Measurements from ENCODE around the gene SERPINE2. TPM values are rescaled to one million over a fixed set of nuclear protein-coding genes. Genes with fewer than 3 reads are reported as not detected.
A peak's percentile ranks its signal among the peaks of the same experiment; 100 is the strongest.

Gene SERPINE2
- total RNA-seq, 1 donor from 2014 or later = 95.3 TPM

- DNase-seq (ENCODE audit: low read depth) (peak; percentile 94), FAIRE-seq (peak; percentile 88)
- Histone ChIP-seq H3K27me3 (ENCODE audit: control insufficient read depth, insufficient read depth, low read length) (no peaks in the 10 kb centered on the region), H3K4me3 (ENCODE audit: low read depth, low read length) (no peak overlapping the region), H3K36me3 (ENCODE audit: control insufficient read depth, insufficient read depth, low read length) (no peaks in the 10 kb centered on the region)
- TF ChIP-seq, protein P1, sequence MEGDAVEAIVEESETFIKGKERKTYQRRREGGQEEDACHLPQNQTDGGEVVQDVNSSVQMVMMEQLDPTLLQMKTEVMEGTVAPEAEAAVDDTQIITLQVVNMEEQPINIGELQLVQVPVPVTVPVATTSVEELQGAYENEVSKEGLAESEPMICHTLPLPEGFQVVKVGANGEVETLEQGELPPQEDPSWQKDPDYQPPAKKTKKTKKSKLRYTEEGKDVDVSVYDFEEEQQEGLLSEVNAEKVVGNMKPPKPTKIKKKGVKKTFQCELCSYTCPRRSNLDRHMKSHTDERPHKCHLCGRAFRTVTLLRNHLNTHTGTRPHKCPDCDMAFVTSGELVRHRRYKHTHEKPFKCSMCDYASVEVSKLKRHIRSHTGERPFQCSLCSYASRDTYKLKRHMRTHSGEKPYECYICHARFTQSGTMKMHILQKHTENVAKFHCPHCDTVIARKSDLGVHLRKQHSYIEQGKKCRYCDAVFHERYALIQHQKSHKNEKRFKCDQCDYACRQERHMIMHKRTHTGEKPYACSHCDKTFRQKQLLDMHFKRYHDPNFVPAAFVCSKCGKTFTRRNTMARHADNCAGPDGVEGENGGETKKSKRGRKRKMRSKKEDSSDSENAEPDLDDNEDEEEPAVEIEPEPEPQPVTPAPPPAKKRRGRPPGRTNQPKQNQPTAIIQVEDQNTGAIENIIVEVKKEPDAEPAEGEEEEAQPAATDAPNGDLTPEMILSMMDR (IDR thresholded peaks at IDR 0.05; ENCODE audit: insufficient read depth, low read length, severe bottlenecking) = no peak
Measured at GRCh38 chr2:224023188-224023587, 15.9 kb downstream of the SERPINE2 start.

DNA sequence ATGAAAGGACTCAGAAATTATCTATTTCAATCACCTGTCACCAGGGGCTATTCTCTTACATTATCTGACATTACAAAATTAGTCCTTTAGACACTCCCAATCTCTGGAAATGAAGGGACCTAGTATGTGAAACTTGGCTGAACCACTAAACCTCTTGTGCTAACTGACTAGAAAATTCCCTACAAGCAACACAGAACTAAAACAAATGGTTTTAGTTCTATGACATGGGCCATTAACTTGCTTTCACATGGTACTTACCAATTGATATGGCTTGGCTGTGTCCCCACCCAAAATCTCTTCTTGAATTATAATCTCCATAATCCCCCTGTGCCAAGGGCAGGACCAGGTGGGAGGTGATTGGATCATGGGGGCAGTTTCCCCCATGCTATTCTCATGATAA, 16.6 kb downstream of the SERPINE2 start:
- Histone ChIP-seq H3K36me3 (ENCODE audit: control insufficient read depth, insufficient read depth, low read length) (no peaks in the 10 kb centered on the region), H3K4me3 (ENCODE audit: low read depth, low read length) (no peak overlapping the region), H3K27me3 (ENCODE audit: control insufficient read depth, insufficient read depth, low read length) (no peaks in the 10 kb centered on the region)
- TF ChIP-seq, protein P1 (IDR thresholded peaks at IDR 0.05; ENCODE audit: insufficient read depth, low read length, severe bottlenecking) = no peak
- FAIRE-seq (no peak), DNase-seq (ENCODE audit: low read depth) (no peak)

- TF ChIP-seq, protein P1 (IDR thresholded peaks at IDR 0.05; ENCODE audit: insufficient read depth, low read length, severe bottlenecking) = no peak
- FAIRE-seq = no peak
- no peak overlapping the region for H3K4me3 ChIP-seq (ENCODE audit: low read depth, low read length)
Measured at GRCh38 chr2:224020523-224020922, 18.6 kb downstream of the SERPINE2 start.

DNA sequence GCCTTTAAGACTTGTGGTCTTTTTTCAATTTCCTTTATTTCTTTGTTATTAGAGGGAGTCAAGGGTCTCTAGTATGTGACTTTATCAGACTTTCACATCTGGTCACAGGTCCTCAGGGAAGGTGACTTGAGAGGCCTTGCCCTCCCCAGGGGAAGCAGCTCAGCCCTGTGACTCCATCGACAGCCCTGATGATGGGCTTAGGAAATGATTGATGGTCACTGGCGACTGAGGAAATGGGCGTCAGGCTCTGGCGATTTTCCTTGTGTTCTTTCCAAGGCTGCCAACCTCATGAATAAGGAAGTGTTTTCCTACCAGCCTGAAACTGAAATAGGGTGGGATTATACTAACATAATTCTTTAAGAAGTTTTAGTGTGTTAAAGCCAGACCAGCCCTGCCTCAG, 21.1 kb downstream of the SERPINE2 start:
- DNase-seq (ENCODE audit: low read depth) (no peak), FAIRE-seq (no peak)
- TF ChIP-seq, protein P1 (IDR thresholded peaks at IDR 0.05; ENCODE audit: insufficient read depth, low read length, severe bottlenecking) = no peak
- Histone ChIP-seq H3K27me3 (ENCODE audit: control insufficient read depth, insufficient read depth, low read length) (no peaks in the 10 kb centered on the region), H3K36me3 (ENCODE audit: control insufficient read depth, insufficient read depth, low read length) (no peaks in the 10 kb centered on the region), H3K4me3 (ENCODE audit: low read depth, low read length) (no peak overlapping the region)

More at GRCh38 chr2:224020523-224020922, 18.6 kb downstream of the SERPINE2 start:
- H3K36me3 ChIP-seq (ENCODE audit: control insufficient read depth, insufficient read depth, low read length) = no peaks in the 10 kb centered on the region
- H3K27me3 ChIP-seq (ENCODE audit: control insufficient read depth, insufficient read depth, low read length) = no peaks in the 10 kb centered on the region
- no peak for DNase-seq (ENCODE audit: low read depth)

DNA sequence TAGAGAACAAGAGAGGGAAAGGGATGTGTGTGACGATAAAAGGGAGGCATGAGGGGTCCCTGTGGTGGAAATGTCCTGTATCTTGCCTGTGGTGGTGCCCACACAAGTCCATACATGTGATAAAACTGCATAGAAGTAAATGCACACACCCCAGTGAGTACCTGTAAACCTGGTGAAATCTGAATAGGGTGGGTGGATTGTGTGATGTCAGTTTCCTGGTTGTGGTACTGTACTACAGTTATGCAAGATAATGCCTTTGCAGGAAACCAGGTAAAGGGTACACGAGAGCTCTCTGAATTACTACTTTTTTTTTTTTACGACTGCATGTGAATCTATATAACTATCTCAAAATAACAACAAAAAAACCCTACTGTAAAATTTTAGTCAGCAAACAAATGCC, 22.1 kb downstream of the SERPINE2 start:
- no peaks in the 10 kb centered on the region for H3K27me3 ChIP-seq (ENCODE audit: control insufficient read depth, insufficient read depth, low read length)
- no peak for FAIRE-seq
- no peaks in the 10 kb centered on the region for H3K36me3 ChIP-seq (ENCODE audit: control insufficient read depth, insufficient read depth, low read length)
- H3K4me3 ChIP-seq (ENCODE audit: low read depth, low read length) = no peak overlapping the region
- DNase-seq (ENCODE audit: low read depth) = peak; percentile 90
- TF ChIP-seq, protein P1 (IDR thresholded peaks at IDR 0.05; ENCODE audit: insufficient read depth, low read length, severe bottlenecking) = no peak

DNA sequence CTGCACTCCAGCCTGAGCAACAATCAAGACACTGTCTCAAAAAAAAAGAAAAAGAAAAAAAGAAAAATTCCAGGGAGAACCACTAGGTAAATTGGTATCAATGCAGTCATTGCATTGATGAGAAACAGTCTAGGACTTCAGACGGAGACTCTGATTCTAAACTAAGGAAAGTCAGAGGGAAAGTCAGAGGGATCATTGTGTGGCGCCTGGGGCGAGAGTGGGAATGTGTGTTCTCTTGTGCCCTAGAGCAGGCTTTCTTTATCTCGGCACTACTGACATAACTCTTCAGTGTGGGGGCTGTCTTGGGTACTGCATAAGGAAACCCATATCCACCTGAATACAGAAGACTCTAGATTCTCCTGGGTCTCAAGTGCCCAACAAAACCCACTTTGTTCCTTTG, 24.8 kb downstream of the SERPINE2 start:
- TF ChIP-seq, protein P1 (IDR thresholded peaks at IDR 0.05; ENCODE audit: insufficient read depth, low read length, severe bottlenecking) = no peak
- Histone ChIP-seq H3K27me3 (ENCODE audit: control insufficient read depth, insufficient read depth, low read length) (no peaks in the 10 kb centered on the region), H3K4me3 (ENCODE audit: low read depth, low read length) (no peak overlapping the region), H3K36me3 (ENCODE audit: control insufficient read depth, insufficient read depth, low read length) (no peaks in the 10 kb centered on the region)
- FAIRE-seq (no peak), DNase-seq (ENCODE audit: low read depth) (no peak)

Measured in bronchial epithelial cell (primary cell).